Activated T-helper 9 cell treated with anti-CD3 and anti-CD28 coated beads, Interleukin-2, amount 50 U/mL, for 16 hours (primary cell): ENCODE results near the gene NEMP2.

Source experiments
- DNase-seq: peaks from one replicate; pipeline ENCODE4 v3.0.0-alpha.2; 2020; ENCODE audit warnings: low read depth

The NEMP2 gene

GRCh38 chr2:190554357-190555006, 20.0 kb upstream of the NEMP2 start:
- no peak for DNase-seq

- DNase-seq = no peak
These were observed 18.7 kb upstream of the NEMP2 start for GRCh38 chr2:190553254-190553653.

- no peak for DNase-seq
These were observed 17.4 kb upstream of the NEMP2 start for GRCh38 chr2:190551928-190552327.

- DNase-seq = no peak
These were observed 15.6 kb upstream of the NEMP2 start for GRCh38 chr2:190550137-190550536.

- no peak for DNase-seq
These were observed 13.4 kb upstream of the NEMP2 start for GRCh38 chr2:190547886-190548285.

GRCh38 chr2:190546734-190547133, 12.2 kb upstream of the NEMP2 start:
- DNase-seq = no peak

GRCh38 chr2:190545555-190546385, 11.2 kb upstream of the NEMP2 start:
- DNase-seq = no peak

GRCh38 chr2:190545093-190545492, 10.6 kb upstream of the NEMP2 start:
- no peak for DNase-seq

GRCh38 chr2:190540048-190540447, 5.5 kb upstream of the NEMP2 start:
- DNase-seq = no peak

GRCh38 chr2:190538201-190538600, 3.7 kb upstream of the NEMP2 start:
- no peak for DNase-seq

- no peak for DNase-seq
These were observed 3.2 kb upstream of the NEMP2 start for GRCh38 chr2:190537765-190538164.

GRCh38 chr2:190535586-190535985, 1.1 kb upstream of the NEMP2 start:
- DNase-seq = no peak

- no peak for DNase-seq
These were observed 558 bp upstream of the NEMP2 start for GRCh38 chr2:190535121-190535439.

- DNase-seq = peak; percentile 27
These were observed 583 bp downstream of the NEMP2 start for GRCh38 chr2:190533968-190534309.

- no peak for DNase-seq
These were observed 1.2 kb downstream of the NEMP2 start for GRCh38 chr2:190533175-190533967.

GRCh38 chr2:190532581-190532980, 1.9 kb downstream of the NEMP2 start:
- no peak for DNase-seq

GRCh38 chr2:190530248-190530900, 4.1 kb downstream of the NEMP2 start:
- no peak for DNase-seq

- DNase-seq = no peak
These were observed 4.9 kb downstream of the NEMP2 start for GRCh38 chr2:190529486-190530247.

GRCh38 chr2:190528521-190529001, 6.0 kb downstream of the NEMP2 start:
- DNase-seq = no peak

- DNase-seq = no peak
These were observed 6.6 kb downstream of the NEMP2 start for GRCh38 chr2:190527918-190528317.

GRCh38 chr2:190527214-190527613, 7.3 kb downstream of the NEMP2 start:
- DNase-seq = no peak
